GM21381 (cell line): Measurements from ENCODE around the gene NIPBL.
"Not testable (repeated sequence)": the region's sequence is repeated elsewhere in the genome, so short reads cannot be mapped to it uniquely, and the experiment has no call there.

Experiments used
- ATAC-seq: cut with Tn5 transposase; IDR thresholded peaks from one replicate; pipeline ENCODE4 v1.9.1; 2021; ENCODE audit warnings: mild to moderate bottlenecking, moderate library complexity; ENCODE audit not compliant: unreplicated experiment

Gene NIPBL

GRCh38 chr5:36900283-36900682 is 23.7 kb downstream of the NIPBL start:
- no peak for ATAC-seq

- not testable (repeated sequence) for ATAC-seq
Observed at GRCh38 chr5:36901077-36901476, 24.5 kb downstream of the NIPBL start.

GRCh38 chr5:36901856-36902255 is 25.3 kb downstream of the NIPBL start:
- ATAC-seq, result no peak

GRCh38 chr5:36902353-36902752 is 25.8 kb downstream of the NIPBL start:
- ATAC-seq, result no peak

- no peak for ATAC-seq
Observed at GRCh38 chr5:36904677-36905076, 28.1 kb downstream of the NIPBL start.

- ATAC-seq, result no peak
Observed at GRCh38 chr5:36908544-36909260, 32.1 kb downstream of the NIPBL start.

- ATAC-seq, result no peak
Observed at GRCh38 chr5:36915653-36916052, 39.1 kb downstream of the NIPBL start.

GRCh38 chr5:36916614-36917013 is 40.0 kb downstream of the NIPBL start:
- not testable (repeated sequence) for ATAC-seq

- not testable (repeated sequence) for ATAC-seq
Observed at GRCh38 chr5:36917358-36917757, 40.8 kb downstream of the NIPBL start.

- ATAC-seq, result no peak
Observed at GRCh38 chr5:36919238-36919637, 42.7 kb downstream of the NIPBL start.

GRCh38 chr5:36919650-36920049 is 43.1 kb downstream of the NIPBL start:
- ATAC-seq, result no peak

- no peak for ATAC-seq
Observed at GRCh38 chr5:36928947-36929346, 52.4 kb downstream of the NIPBL start.

- no peak for ATAC-seq
Observed at GRCh38 chr5:36929438-36929837, 52.9 kb downstream of the NIPBL start.

- ATAC-seq, result no peak
Observed at GRCh38 chr5:36932056-36932455, 55.5 kb downstream of the NIPBL start.

- no peak for ATAC-seq
Observed at GRCh38 chr5:36932699-36933098, 56.1 kb downstream of the NIPBL start.

- no peak for ATAC-seq
Observed at GRCh38 chr5:36934740-36935356, 58.3 kb downstream of the NIPBL start.

GRCh38 chr5:36935805-36936204 is 59.2 kb downstream of the NIPBL start:
- no peak for ATAC-seq

GRCh38 chr5:36936309-36936708 is 59.7 kb downstream of the NIPBL start:
- ATAC-seq, result no peak

GRCh38 chr5:36938129-36938528 is 61.6 kb downstream of the NIPBL start:
- no peak for ATAC-seq

GRCh38 chr5:36939969-36940858 is 63.6 kb downstream of the NIPBL start:
- ATAC-seq, result no peak

GRCh38 chr5:36943584-36943983 is 67.0 kb downstream of the NIPBL start:
- no peak for ATAC-seq

GRCh38 chr5:36944024-36944423 is 67.5 kb downstream of the NIPBL start:
- no peak for ATAC-seq
